Fibroblast of lung (primary cell): ENCODE measurements around the gene SLX1A. TPM values are rescaled to one million over a fixed set of nuclear protein-coding genes. Genes with fewer than 3 reads are reported as not detected.

ENCODE experiments used
- DNase-seq, 2 donors: peaks; one replicate each; pipeline versions ENCODE4 v3.0.0 to v3.0.0-alpha.2; 2010; ENCODE audit warnings: low read depth in 2 of 2
- H2AFZ ChIP-seq: 2 replicates; pipeline ENCODE4 v1.5.1; 2012; ENCODE audit warnings: low read length, control low read depth, inconsistent platforms
- H3K27ac ChIP-seq: 2 replicates; pipeline ENCODE4 v1.5.1; 2011; ENCODE audit warnings: low read length, control low read depth; ENCODE audit not compliant: insufficient read depth
- H3K27me3 ChIP-seq: 2 replicates; pipeline ENCODE4 v1.5.1; 2011; ENCODE audit warnings: mild to moderate bottlenecking, low read length; ENCODE audit not compliant: control insufficient read depth, insufficient read depth
- H3K36me3 ChIP-seq: 2 replicates; pipeline ENCODE4 v1.5.1; 2011; ENCODE audit warnings: low read length; ENCODE audit not compliant: control insufficient read depth, insufficient read depth
- H3K4me1 ChIP-seq: 2 replicates; pipeline ENCODE4 v1.5.1; 2011; ENCODE audit warnings: low read length; ENCODE audit not compliant: control insufficient read depth, insufficient read depth; ENCODE audit errors: extremely low read depth
- H3K4me2 ChIP-seq: 2 replicates; pipeline ENCODE4 v1.5.1; 2011; ENCODE audit warnings: low read length, control low read depth; ENCODE audit not compliant: insufficient read depth; ENCODE audit errors: extremely low read depth
- H3K4me3 ChIP-seq, 4 experiments: fragments of 200-600 bp in 1 of 4; sonication (generic) in 1 of 4; replicated peaks in 1 of 4; 2 replicates each; pipeline ENCODE4 v1.5.1; 2011 to 2016; ENCODE audit warnings: low read length in 4 of 4, low read depth in 3 of 4, mild to moderate bottlenecking in 3 of 4, control low read depth in 2 of 4, inconsistent platforms in 1 of 4, mixed read lengths in 1 of 4; ENCODE audit not compliant: insufficient read depth in 1 of 4; ENCODE audit errors: control extremely low read depth in 1 of 4
- H3K79me2 ChIP-seq: 2 replicates; pipeline ENCODE4 v1.5.1; 2012; ENCODE audit warnings: mild to moderate bottlenecking, low read length, inconsistent platforms; ENCODE audit not compliant: control insufficient read depth, insufficient read depth
- H3K9ac ChIP-seq: 2 replicates; pipeline ENCODE4 v1.5.1; 2011; ENCODE audit warnings: mild to moderate bottlenecking, low read length, control low read depth; ENCODE audit not compliant: insufficient read depth
- H3K9me3 ChIP-seq: 2 replicates; pipeline ENCODE4 v1.5.1; 2012; ENCODE audit warnings: low read depth, low read length; ENCODE audit not compliant: control insufficient read depth, insufficient read depth
- H4K20me1 ChIP-seq: 2 replicates; pipeline ENCODE4 v1.5.1; 2011; ENCODE audit warnings: low read length; ENCODE audit not compliant: control insufficient read depth, insufficient read depth; ENCODE audit errors: extremely low read depth
- EZH2 ChIP-seq: IDR thresholded peaks from 2 replicates; pipeline ENCODE4 v1.5.1; 2012; ENCODE audit warnings: low read length, control low read depth, mild to moderate bottlenecking; ENCODE audit errors: missing control alignments
- polyA plus RNA-seq, 2 donors: library from polyadenylated mRNA; depleted of rRNA in 1 of 2; stranded (reverse) in 1 of 2; unstranded in 1 of 2; fragments of >200 nt; gene quantifications; 2 replicates each; pipeline ENCODE4 v1.2.1, GENCODE V29; 2011 to 2012; ENCODE audit warnings: missing spikeins in 1 of 2
- total RNA-seq: library from RNA; depleted of rRNA; stranded (reverse); fragments of >200 nt; gene quantifications from 2 replicates; pipeline ENCODE4 v1.2.1, GENCODE V29; 2014
- TF ChIP-seq, protein P1 (sequence below), 2 donors: IDR thresholded peaks in 1 of 2; conservative IDR thresholded peaks in 1 of 2; 1 replicate in 1 of 2; 2 replicates in 1 of 2; pipeline ENCODE4 v1.5.1; 2011 to 2012; ENCODE audit warnings: low read length in 2 of 2, control low read depth in 1 of 2, inconsistent platforms in 1 of 2, low read depth in 1 of 2, mild to moderate bottlenecking in 1 of 2

The SLX1A gene
- total and polyA plus RNA-seq, 2 donors (not counting 1 experiment from before 2014, with no cell fraction given): 3.9 to 19.2 TPM

DNA sequence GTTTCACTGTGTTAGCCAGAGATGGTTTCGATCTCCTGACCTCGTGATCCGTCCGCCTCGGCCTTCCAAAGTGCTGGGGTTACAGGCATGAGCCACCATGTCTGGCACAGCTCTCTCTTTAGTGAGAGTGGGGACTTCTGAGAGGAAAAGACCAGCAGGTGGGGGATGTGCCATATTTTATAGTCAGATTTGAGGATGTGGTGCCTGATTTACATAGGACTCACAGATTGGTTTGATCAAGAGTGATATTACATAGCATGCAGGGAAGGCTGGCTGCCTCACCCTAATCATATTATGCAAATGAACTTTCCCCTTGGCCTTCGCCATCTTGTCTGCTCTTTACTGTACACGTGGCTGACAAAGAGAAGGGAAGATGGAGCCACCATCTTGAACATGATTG lies 42.6 kb upstream of the SLX1A start:
- Histone ChIP-seq H3K27me3 (no peaks in the 10 kb centered on the region), H4K20me1 (no peaks in the 10 kb centered on the region), H3K4me3 (no peak overlapping the region), H3K4me2 (no peak overlapping the region), H3K9ac (no peak overlapping the region), H3K4me1 (no peaks in the 10 kb centered on the region), H3K79me2 (no peaks in the 10 kb centered on the region), H2AFZ (no peak overlapping the region), H3K36me3 (no peaks in the 10 kb centered on the region), H3K9me3 (no peaks in the 10 kb centered on the region), H3K27ac (no peak overlapping the region)
- DNase-seq: no peak
- TF ChIP-seq, protein P1, sequence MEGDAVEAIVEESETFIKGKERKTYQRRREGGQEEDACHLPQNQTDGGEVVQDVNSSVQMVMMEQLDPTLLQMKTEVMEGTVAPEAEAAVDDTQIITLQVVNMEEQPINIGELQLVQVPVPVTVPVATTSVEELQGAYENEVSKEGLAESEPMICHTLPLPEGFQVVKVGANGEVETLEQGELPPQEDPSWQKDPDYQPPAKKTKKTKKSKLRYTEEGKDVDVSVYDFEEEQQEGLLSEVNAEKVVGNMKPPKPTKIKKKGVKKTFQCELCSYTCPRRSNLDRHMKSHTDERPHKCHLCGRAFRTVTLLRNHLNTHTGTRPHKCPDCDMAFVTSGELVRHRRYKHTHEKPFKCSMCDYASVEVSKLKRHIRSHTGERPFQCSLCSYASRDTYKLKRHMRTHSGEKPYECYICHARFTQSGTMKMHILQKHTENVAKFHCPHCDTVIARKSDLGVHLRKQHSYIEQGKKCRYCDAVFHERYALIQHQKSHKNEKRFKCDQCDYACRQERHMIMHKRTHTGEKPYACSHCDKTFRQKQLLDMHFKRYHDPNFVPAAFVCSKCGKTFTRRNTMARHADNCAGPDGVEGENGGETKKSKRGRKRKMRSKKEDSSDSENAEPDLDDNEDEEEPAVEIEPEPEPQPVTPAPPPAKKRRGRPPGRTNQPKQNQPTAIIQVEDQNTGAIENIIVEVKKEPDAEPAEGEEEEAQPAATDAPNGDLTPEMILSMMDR (conservative IDR thresholded peaks at IDR 0.05 in 1 of 2, IDR thresholded peaks at IDR 0.05 in 1 of 2; ENCODE audit: low read depth in 1 of 2, low read length in 2 of 2): no peak
- TF ChIP-seq EZH2: no peak

- H3K9me3 ChIP-seq: no peaks in the 10 kb centered on the region
- H3K79me2 ChIP-seq: no peaks in the 10 kb centered on the region
- H3K4me2 ChIP-seq: no peak overlapping the region
- H3K4me1 ChIP-seq: no peaks in the 10 kb centered on the region
- no peak overlapping the region for H2AFZ ChIP-seq
- H3K36me3 ChIP-seq: no peaks in the 10 kb centered on the region
- no peak for DNase-seq
- TF ChIP-seq, protein P1 (conservative IDR thresholded peaks at IDR 0.05 in 1 of 2, IDR thresholded peaks at IDR 0.05 in 1 of 2; ENCODE audit: low read depth in 1 of 2, low read length in 2 of 2): no peak
- TF ChIP-seq EZH2: no peak
- H3K4me3 ChIP-seq: no peak overlapping the region
- H3K27ac ChIP-seq: no peak overlapping the region
- H3K9ac ChIP-seq: no peak overlapping the region
- no peaks in the 10 kb centered on the region for H3K27me3 ChIP-seq
- no peaks in the 10 kb centered on the region for H4K20me1 ChIP-seq
These were observed 41.2 kb upstream of the SLX1A start for GRCh38 chr16:30152517-30152916.

- Histone ChIP-seq H2AFZ (no peak overlapping the region), H3K36me3 (no peaks in the 10 kb centered on the region), H3K9me3 (no peaks in the 10 kb centered on the region), H3K27ac (no peak overlapping the region), H3K9ac (no peak overlapping the region), H4K20me1 (no peaks in the 10 kb centered on the region), H3K4me3 (no peak overlapping the region), H3K79me2 (no peaks in the 10 kb centered on the region), H3K4me1 (no peaks in the 10 kb centered on the region), H3K27me3 (no peaks in the 10 kb centered on the region), H3K4me2 (no peak overlapping the region)
- TF ChIP-seq EZH2: no peak
- TF ChIP-seq, protein P1 (conservative IDR thresholded peaks at IDR 0.05 in 1 of 2, IDR thresholded peaks at IDR 0.05 in 1 of 2; ENCODE audit: low read depth in 1 of 2, low read length in 2 of 2): no peak
- no peak for DNase-seq
These were observed 38.5 kb upstream of the SLX1A start for GRCh38 chr16:30155188-30155587.
